KMS-11 (cell line): ENCODE measurements around the gene SH3BP2.

ENCODE experiments used
- H2AFZ ChIP-seq: fragments of 200-600 bp; sonication (generic); 2 replicates; pipeline ENCODE4 v1.6.1; 2016; ENCODE audit warnings: antibody characterized with exemption, mixed run types, low read depth
- H3K27ac ChIP-seq: fragments of 200-600 bp; sonication (generic); 2 replicates; pipeline ENCODE4 v1.6.1; 2016; ENCODE audit warnings: mild to moderate bottlenecking, mixed run types
- H3K27me3 ChIP-seq: fragments of 200-600 bp; sonication (generic); 2 replicates; pipeline ENCODE4 v1.6.1; 2017; ENCODE audit warnings: mild to moderate bottlenecking, low read depth, mixed run types, moderate library complexity; ENCODE audit not compliant: insufficient read depth
- H3K36me3 ChIP-seq: fragments of 200-600 bp; sonication (generic); 2 replicates; pipeline ENCODE4 v1.6.1; 2017; ENCODE audit warnings: mild to moderate bottlenecking, mixed run types; ENCODE audit not compliant: insufficient read depth
- H3K4me1 ChIP-seq: fragments of 200-600 bp; sonication (generic); 2 replicates; pipeline ENCODE4 v1.6.1; 2016; ENCODE audit warnings: mild to moderate bottlenecking, low read depth, mixed run types; ENCODE audit not compliant: poor library complexity, severe bottlenecking
- H3K4me2 ChIP-seq: fragments of 200-600 bp; sonication (generic); 2 replicates; pipeline ENCODE4 v1.7.0; 2016; ENCODE audit warnings: mild to moderate bottlenecking, mixed run types
- H3K4me3 ChIP-seq: fragments of 200-600 bp; sonication (generic); IDR thresholded peaks from 2 replicates; pipeline ENCODE4 v1.6.1; 2017; ENCODE audit warnings: low read depth, low read length, mixed read lengths; ENCODE audit not compliant: insufficient read depth
- H3K79me2 ChIP-seq: fragments of 200-600 bp; sonication (generic); 2 replicates; pipeline ENCODE4 v1.6.1; 2016; ENCODE audit warnings: low read depth, mixed run types; ENCODE audit not compliant: insufficient read depth
- H3K9ac ChIP-seq: fragments of 200-600 bp; sonication (generic); 2 replicates; pipeline ENCODE4 v1.6.1; 2016; ENCODE audit warnings: mild to moderate bottlenecking, mixed run types
- H4K20me1 ChIP-seq: fragments of 200-600 bp; sonication (generic); 2 replicates; pipeline ENCODE4 v1.6.1; 2016; ENCODE audit warnings: mild to moderate bottlenecking, mixed run types; ENCODE audit not compliant: insufficient read depth
- CTCF ChIP-seq: fragments of 200-600 bp; sonication (generic); conservative IDR thresholded peaks from 2 replicates; pipeline ENCODE4 v1.6.1; 2017; ENCODE audit warnings: low read depth, mild to moderate bottlenecking, antibody characterized with exemption, low read length, moderate library complexity, mixed read lengths

SH3BP2 gene

GRCh38 chr4:2799971-2800690 lies 7.2 kb downstream of the SH3BP2 start:
- Histone ChIP-seq H3K4me1 (no peaks in the 10 kb centered on the region), H3K27ac (no peak overlapping the region), H3K27me3 (no peaks in the 10 kb centered on the region)

GRCh38 chr4:2800691-2801596 lies 8.1 kb downstream of the SH3BP2 start:
- no peaks in the 10 kb centered on the region for H3K36me3 ChIP-seq
- TF ChIP-seq CTCF, result no peak
- no peaks in the 10 kb centered on the region for H3K4me1 ChIP-seq
- H3K4me3 ChIP-seq, result no peak overlapping the region
- no peak overlapping the region for H3K4me2 ChIP-seq
- no peaks in the 10 kb centered on the region for H3K27me3 ChIP-seq
- no peak overlapping the region for H2AFZ ChIP-seq
- no peak overlapping the region for H3K27ac ChIP-seq
- no peak overlapping the region for H3K9ac ChIP-seq
- no peaks in the 10 kb centered on the region for H3K79me2 ChIP-seq
- no peaks in the 10 kb centered on the region for H4K20me1 ChIP-seq

More at GRCh38 chr4:2799971-2800690, 7.2 kb downstream of the SH3BP2 start:
- no peak overlapping the region for H3K9ac ChIP-seq
- H3K79me2 ChIP-seq, result no peaks in the 10 kb centered on the region
- no peaks in the 10 kb centered on the region for H3K36me3 ChIP-seq
- H3K4me3 ChIP-seq, result no peak overlapping the region
- no peaks in the 10 kb centered on the region for H4K20me1 ChIP-seq
- no peak for TF ChIP-seq CTCF
- no peak overlapping the region for H2AFZ ChIP-seq
- H3K4me2 ChIP-seq, result no peak overlapping the region

GRCh38 chr4:2802618-2803531 lies 10.0 kb downstream of the SH3BP2 start:
- no peak overlapping the region for H3K9ac ChIP-seq

More at GRCh38 chr4:2802618-2803531, 10.0 kb downstream of the SH3BP2 start:
- H3K27me3 ChIP-seq, result no peaks in the 10 kb centered on the region
- H3K4me2 ChIP-seq, result no peak overlapping the region
- no peak overlapping the region for H3K27ac ChIP-seq
- no peaks in the 10 kb centered on the region for H3K4me1 ChIP-seq
- H3K36me3 ChIP-seq, result no peaks in the 10 kb centered on the region
- H2AFZ ChIP-seq, result no peak overlapping the region
- no peak for TF ChIP-seq CTCF
- no peaks in the 10 kb centered on the region for H3K79me2 ChIP-seq
- no peaks in the 10 kb centered on the region for H4K20me1 ChIP-seq
- no peak overlapping the region for H3K4me3 ChIP-seq
